GM23338 (cell line): ENCODE measurements around the gene FAM171A1. TPM values are rescaled to one million over a fixed set of nuclear protein-coding genes. Genes with fewer than 3 reads are reported as not detected.

ENCODE experiments used
- ATAC-seq: fragments of 200-7000 bp; cut with Tn5 transposase; 3 replicates; pipeline ENCODE4 v1.9.1; 2020
- DNase-seq: peaks from one replicate; pipeline ENCODE4 v3.0.0-alpha.2; 2015; ENCODE audit warnings: low spot score
- H2AFZ ChIP-seq: fragments of 200-600 bp; sonication (generic); 2 replicates; pipeline ENCODE4 v1.8.0; 2016; ENCODE audit warnings: antibody characterized with exemption, mild to moderate bottlenecking, moderate library complexity
- H3F3A ChIP-seq: fragments of 200-600 bp; sonication (generic); replicated peaks from 2 replicates; pipeline ENCODE4 v1.8.0; 2017; ENCODE audit warnings: antibody characterized with exemption, mixed run types, low read depth
- H3K27ac ChIP-seq: fragments of 200-600 bp; sonication (generic); 2 replicates; pipeline ENCODE4 v1.6.1; 2016; ENCODE audit warnings: low read depth
- H3K27me3 ChIP-seq: fragments of 200-600 bp; sonication (generic); 2 replicates; pipeline ENCODE4 v1.8.0; 2016; ENCODE audit warnings: mild to moderate bottlenecking, mixed run types, moderate library complexity; ENCODE audit not compliant: insufficient read depth
- H3K36me3 ChIP-seq: fragments of 200-600 bp; sonication (generic); 2 replicates; pipeline ENCODE4 v1.8.0; 2016; ENCODE audit warnings: mild to moderate bottlenecking; ENCODE audit not compliant: insufficient read depth
- H3K4me1 ChIP-seq: fragments of 200-600 bp; sonication (generic); 2 replicates; pipeline ENCODE4 v1.8.0; 2016; ENCODE audit warnings: mild to moderate bottlenecking, moderate library complexity; ENCODE audit not compliant: insufficient read depth
- H3K4me2 ChIP-seq: fragments of 200-600 bp; sonication (generic); 2 replicates; pipeline ENCODE4 v1.7.1; 2017; ENCODE audit warnings: mixed run types
- H3K4me3 ChIP-seq: fragments of 200-600 bp; sonication (generic); 2 replicates; pipeline ENCODE4 v1.6.1; 2016; ENCODE audit warnings: mixed run types
- H3K79me2 ChIP-seq: fragments of 200-600 bp; sonication (generic); replicated peaks from 2 replicates; pipeline ENCODE4 v1.8.0; 2017; ENCODE audit warnings: mild to moderate bottlenecking; ENCODE audit not compliant: insufficient read depth
- H3K9me2 ChIP-seq: fragments of 200-600 bp; sonication (generic); 2 replicates; pipeline ENCODE4 v1.8.0; 2017; ENCODE audit not compliant: insufficient read depth
- H4K20me1 ChIP-seq: fragments of 200-600 bp; sonication (generic); replicated peaks from 2 replicates; pipeline ENCODE4 v1.8.0; 2017; ENCODE audit warnings: mild to moderate bottlenecking; ENCODE audit not compliant: insufficient read depth
- H3K27ac Mint-ChIP-seq: 2 replicates; pipeline ENCODE4 v1.8.0; 2020; ENCODE audit warnings: inconsistent platforms, mild to moderate bottlenecking, moderate library complexity, mixed read lengths
- H3K27me3 Mint-ChIP-seq: 3 replicates; pipeline ENCODE4 v1.8.0; 2022; ENCODE audit warnings: low read depth, mild to moderate bottlenecking, moderate library complexity, mixed read lengths, inconsistent platforms; ENCODE audit not compliant: insufficient read depth, poor library complexity
- H3K36me3 Mint-ChIP-seq: 3 replicates; pipeline ENCODE4 v1.8.0; 2021; ENCODE audit warnings: low read depth, mild to moderate bottlenecking, inconsistent platforms, moderate library complexity, mixed read lengths
- H3K4me1 Mint-ChIP-seq: 3 replicates; pipeline ENCODE4 v1.8.0; 2020; ENCODE audit warnings: mild to moderate bottlenecking, inconsistent platforms, mixed read lengths
- H3K4me3 Mint-ChIP-seq: 3 replicates; pipeline ENCODE4 v1.8.0; 2021; ENCODE audit warnings: moderate library complexity, mild to moderate bottlenecking, inconsistent platforms, mixed read lengths
- H3K9me3 Mint-ChIP-seq: 3 replicates; pipeline ENCODE4 v1.8.0; 2020; ENCODE audit warnings: moderate library complexity, mild to moderate bottlenecking, inconsistent platforms, mixed read lengths
- CREB1 ChIP-seq: fragments of 250-450 bp; sonication (Bioruptor Pico); IDR thresholded peaks from 2 replicates; pipeline ENCODE4 v1.5.0; 2020; ENCODE audit warnings: low read depth, mild to moderate bottlenecking, moderate library complexity
- CTCF ChIP-seq, 2 experiments: fragments of 200-600 bp in 1 of 2; sonication (generic) in 1 of 2; conservative IDR thresholded peaks; 2 replicates each; pipeline versions ENCODE4 v1.5.1 to v1.6.1; 2016 to 2017; ENCODE audit warnings: antibody characterized with exemption in 2 of 2, low read depth in 2 of 2, mild to moderate bottlenecking in 2 of 2, moderate library complexity in 1 of 2
- EZH2phosphoT487 ChIP-seq: fragments of 200-600 bp; sonication (generic); IDR thresholded peaks from one replicate; pipeline ENCODE4 v1.8.1; 2018; ENCODE audit warnings: antibody characterized with exemption; ENCODE audit not compliant: unreplicated experiment
- JUNB ChIP-seq: IDR thresholded peaks from one replicate; pipeline ENCODE4 v1.6.1; 2016; ENCODE audit warnings: antibody characterized with exemption; ENCODE audit not compliant: unreplicated experiment
- NANOG ChIP-seq: IDR thresholded peaks from 2 replicates; pipeline ENCODE4 v1.6.1; 2016; ENCODE audit warnings: antibody characterized with exemption, borderline replicate concordance
- POLR2AphosphoS5 ChIP-seq: IDR thresholded peaks from 2 replicates; pipeline ENCODE4 v1.6.1; 2016; ENCODE audit warnings: antibody characterized with exemption, low read depth
- REST ChIP-seq: IDR thresholded peaks from one replicate; pipeline ENCODE4 v1.6.1; 2018; ENCODE audit warnings: antibody characterized with exemption; ENCODE audit not compliant: unreplicated experiment
- ZNF462 ChIP-seq: fragments of 250-450 bp; sonication (Bioruptor Pico); IDR thresholded peaks from 2 replicates; pipeline ENCODE4 v1.5.0; 2020; ENCODE audit warnings: mild to moderate bottlenecking, moderate library complexity
- polyA plus RNA-seq: library from polyadenylated mRNA; unstranded; fragments of >200 nt; fragmentation: Nextera tagmentation; extraction: Ambion mirVana; gene quantifications from 2 replicates; pipeline ENCODE4 v1.2.1, GENCODE V29; 2016
- total RNA-seq: library from RNA; depleted of rRNA; stranded (reverse); fragments of >200 nt; shearing (Covaris generic); gene quantifications from 2 replicates; pipeline ENCODE4 v1.2.3, GENCODE V29; 2014

FAM171A1 gene
- total and polyA plus RNA-seq, 2 experiments from 2014 or later: 11.3 to 32.2 TPM

GRCh38 chr10:15420858-15421257, 49.8 kb upstream of the FAM171A1 start (continued):
- TF ChIP-seq REST: no peak

GRCh38 chr10:15419279-15419874, 48.3 kb upstream of the FAM171A1 start:
- H3K36me3 Mint-ChIP-seq: no peaks in the 10 kb centered on the region
- Histone ChIP-seq H3F3A (no peaks in the 10 kb centered on the region), H3K9me2 (no peaks in the 10 kb centered on the region), H3K79me2 (no peaks in the 10 kb centered on the region), H4K20me1 (no peaks in the 10 kb centered on the region), H3K36me3 (no peaks in the 10 kb centered on the region), H3K4me1 (no peaks in the 10 kb centered on the region), H3K4me3 (no peak overlapping the region), H3K27me3 (no peaks in the 10 kb centered on the region), H3K27ac (no peak overlapping the region), H2AFZ (no peak overlapping the region), H3K4me2 (no peak overlapping the region)
- H3K4me1 Mint-ChIP-seq: no peaks in the 10 kb centered on the region
- H3K9me3 Mint-ChIP-seq: peaks cover 3% of the 10 kb centered on the region; the same call in 1 of the 3 replicates
- H3K27me3 Mint-ChIP-seq: no peaks in the 10 kb centered on the region
- no peak overlapping the region for H3K27ac Mint-ChIP-seq
- TF ChIP-seq CTCF (conservative IDR thresholded peaks at IDR 0.05; ENCODE audit: low read depth in 2 of 2): peak; percentile 66 to 88
- no peak for TF ChIP-seq JUNB
- TF ChIP-seq EZH2phosphoT487: no peak
- peak; percentile 59 for ATAC-seq
- DNase-seq: peak; percentile 80
- no peak overlapping the region for H3K4me3 Mint-ChIP-seq

GRCh38 chr10:15416034-15416433, 44.9 kb upstream of the FAM171A1 start:
- no peaks in the 10 kb centered on the region for H4K20me1 ChIP-seq
- H3K27me3 ChIP-seq: no peaks in the 10 kb centered on the region
- no peak overlapping the region for H3K4me3 Mint-ChIP-seq
- H3K4me1 Mint-ChIP-seq: no peaks in the 10 kb centered on the region
- no peaks in the 10 kb centered on the region for H3K4me1 ChIP-seq
- H3K27ac ChIP-seq: no peak overlapping the region
- H3K79me2 ChIP-seq: no peaks in the 10 kb centered on the region
- H3K36me3 Mint-ChIP-seq: no peaks in the 10 kb centered on the region
- no peaks in the 10 kb centered on the region for H3K9me2 ChIP-seq
- no peak overlapping the region for H2AFZ ChIP-seq
- no peaks in the 10 kb centered on the region for H3K36me3 ChIP-seq
- H3K27ac Mint-ChIP-seq: no peak overlapping the region
- H3K4me2 ChIP-seq: no peak overlapping the region
- peaks cover 3% of the 10 kb centered on the region; the same call in 1 of the 3 replicates for H3K9me3 Mint-ChIP-seq
- H3K27me3 Mint-ChIP-seq: no peaks in the 10 kb centered on the region
- no peak for ATAC-seq
- H3K4me3 ChIP-seq: no peak overlapping the region
- DNase-seq: no peak
- H3F3A ChIP-seq: no peaks in the 10 kb centered on the region
- TF ChIP-seq POLR2AphosphoS5 (no peak), CREB1 (no peak), EZH2phosphoT487 (no peak), JUNB (no peak), NANOG (no peak), ZNF462 (CRISPR knock-in tag) (no peak)
